OCI-LY7 (cell line): Measurements from ENCODE around the gene SPIN3.
"Not testable (repeated sequence)": the region's sequence is repeated elsewhere in the genome, so short reads cannot be mapped to it uniquely, and the experiment has no call there.

ENCODE experiments used
- CTCF ChIP-seq: fragments of 200-600 bp; sonication (generic); conservative IDR thresholded peaks from 2 replicates; pipeline ENCODE4 v1.5.1; 2014; ENCODE audit warnings: mild to moderate bottlenecking, antibody characterized with exemption, low read length, moderate library complexity, mixed read lengths
- EZH2phosphoT487 ChIP-seq: fragments of 200-600 bp; sonication (generic); IDR thresholded peaks from 2 replicates; pipeline ENCODE4 v1.6.1; 2018; ENCODE audit warnings: low read depth, borderline replicate concordance, mild to moderate bottlenecking, mixed run types, antibody characterized with exemption, low read length, moderate library complexity, mixed read lengths

GRCh38 chrX:56946201-56946600 lies 49.1 kb downstream of the SPIN3 start:
- TF ChIP-seq CTCF, EZH2phosphoT487: not testable (repeated sequence)
